Uterus (tissue), 2 donors: Measurements from ENCODE around the gene DPP8.

Experiments used
- POLR2A ChIP-seq, 2 donors: fragments of 450-650 bp; IDR thresholded peaks; one replicate each; pipeline ENCODE4 v1.6.1; 2016; ENCODE audit warnings: antibody characterized with exemption in 2 of 2, mild to moderate bottlenecking in 1 of 2, moderate library complexity in 1 of 2
- TF ChIP-seq, protein P1 (sequence below), 4 experiments: fragments of 200-600 bp in 2 of 4; fragments of 450-650 bp in 2 of 4; sonication (generic) in 2 of 4; IDR thresholded peaks; one replicate each; pipeline ENCODE4 v1.5.1; 2016 to 2019; ENCODE audit warnings: antibody characterized with exemption in 4 of 4, mild to moderate bottlenecking in 2 of 4, moderate library complexity in 1 of 4

DNA sequence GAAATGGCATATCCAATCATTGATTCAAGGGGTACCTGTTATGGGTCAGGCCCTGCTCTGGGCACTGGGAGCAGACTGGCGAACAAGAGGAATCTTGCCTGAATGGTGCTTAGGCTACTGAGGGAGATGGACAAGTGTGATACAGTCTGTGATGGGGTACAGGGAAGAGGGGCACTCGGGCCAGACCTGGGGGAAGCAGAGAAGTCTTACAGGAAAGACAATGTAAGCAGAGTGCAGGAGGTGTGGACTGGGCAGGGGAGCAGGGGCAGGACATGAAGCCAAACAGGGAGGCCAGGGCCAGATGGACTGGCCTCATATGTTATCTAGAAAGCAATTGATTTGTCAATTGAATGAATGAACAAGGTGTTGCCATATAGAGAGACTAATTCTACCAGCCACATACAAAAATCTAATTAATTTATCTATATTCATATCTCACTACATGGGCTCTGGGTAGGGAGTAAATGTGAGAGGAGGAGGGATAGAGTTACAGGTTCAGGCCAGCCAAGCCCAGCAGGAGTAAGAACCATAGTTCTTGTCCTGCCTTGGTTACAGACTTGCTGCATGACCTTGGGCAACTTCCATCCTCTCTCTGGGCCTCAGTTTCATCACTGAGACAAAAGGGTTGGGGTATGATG is 91.2 kb downstream of the DPP8 start:
- TF ChIP-seq, protein P1, sequence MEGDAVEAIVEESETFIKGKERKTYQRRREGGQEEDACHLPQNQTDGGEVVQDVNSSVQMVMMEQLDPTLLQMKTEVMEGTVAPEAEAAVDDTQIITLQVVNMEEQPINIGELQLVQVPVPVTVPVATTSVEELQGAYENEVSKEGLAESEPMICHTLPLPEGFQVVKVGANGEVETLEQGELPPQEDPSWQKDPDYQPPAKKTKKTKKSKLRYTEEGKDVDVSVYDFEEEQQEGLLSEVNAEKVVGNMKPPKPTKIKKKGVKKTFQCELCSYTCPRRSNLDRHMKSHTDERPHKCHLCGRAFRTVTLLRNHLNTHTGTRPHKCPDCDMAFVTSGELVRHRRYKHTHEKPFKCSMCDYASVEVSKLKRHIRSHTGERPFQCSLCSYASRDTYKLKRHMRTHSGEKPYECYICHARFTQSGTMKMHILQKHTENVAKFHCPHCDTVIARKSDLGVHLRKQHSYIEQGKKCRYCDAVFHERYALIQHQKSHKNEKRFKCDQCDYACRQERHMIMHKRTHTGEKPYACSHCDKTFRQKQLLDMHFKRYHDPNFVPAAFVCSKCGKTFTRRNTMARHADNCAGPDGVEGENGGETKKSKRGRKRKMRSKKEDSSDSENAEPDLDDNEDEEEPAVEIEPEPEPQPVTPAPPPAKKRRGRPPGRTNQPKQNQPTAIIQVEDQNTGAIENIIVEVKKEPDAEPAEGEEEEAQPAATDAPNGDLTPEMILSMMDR (IDR thresholded peaks at IDR 0.05), result no peak
- TF ChIP-seq POLR2A (IDR thresholded peaks at IDR 0.05), result no peak
